Measurements from ENCODE around the gene ANKRD40CL. TPM values are rescaled to one million over a fixed set of nuclear protein-coding genes. Genes with fewer than 3 reads are reported as not detected.

The ANKRD40CL gene
- total RNA-seq, 1 experiment from 2014 or later: not detected

- H3K4me3 ChIP-seq (ENCODE audit: low read depth in 2 of 2, low read length in 2 of 2): peak overlapping the region; percentile 19 to 90
- TF ChIP-seq SIN3A (IDR thresholded peaks at IDR 0.05; ENCODE audit: borderline replicate concordance, insufficient read depth, low read depth, low read length): no peak
- no peak for TF ChIP-seq CTCF (IDR thresholded peaks at IDR 0.05)
- TF ChIP-seq REST (IDR thresholded peaks at IDR 0.05; ENCODE audit: insufficient read depth in 1 of 2, low read depth in 2 of 2, low read length in 1 of 2): no peak
- TF ChIP-seq POLR2AphosphoS5 (IDR thresholded peaks at IDR 0.05; ENCODE audit: low read depth, low read length): no peak
- no peak for TF ChIP-seq TCF7L2 (IDR thresholded peaks at IDR 0.05; ENCODE audit: low read depth, low read length)
- ATAC-seq: no peak
- peaks cover 50% of the 10 kb centered on the region for H3K4me1 ChIP-seq (ENCODE audit: control insufficient read depth, insufficient read depth, low read length)
- POLR2A ChIA-PET: interaction anchor here (0.6 kb wide), 1 partner anchor 73 kb away, joined by 6 read pairs; no protein-coding TSS in a partner anchor
- CTCF ChIA-PET: no interaction called here
- H3K27me3 ChIP-seq (ENCODE audit: control insufficient read depth, insufficient read depth, low read length): no peaks in the 10 kb centered on the region
- peaks cover 15% of the 10 kb centered on the region; the same call in 1 of the 2 replicates for H3K36me3 ChIP-seq (ENCODE audit: control insufficient read depth, insufficient read depth, low read length)
- H3K27ac ChIP-seq (ENCODE audit: low read length): peak overlapping the region; percentile 55
- in situ Hi-C loops (cut with HindIII; ENCODE audit: low pct_unique_long_range_greater_than_20kb, low sequenced_read_pairs) (no loop called here), intact Hi-C loops (cut with micrococcal nuclease; ENCODE audit: unreplicated experiment) (no loop called here)
- no TSS peak for BruUV-seq (replicated peaks)
- no peaks in the 10 kb centered on the region for H3K9me3 ChIP-seq (ENCODE audit: control insufficient read depth, insufficient read depth, low read depth, low read length)
- no peak for DNase-seq (ENCODE audit: low read depth, low spot score)
Measured at GRCh38 chr17:50722746-50723145, 44.6 kb downstream of the ANKRD40CL start.

GRCh38 chr17:50721194-50722010 is 45.9 kb downstream of the ANKRD40CL start:
- intact Hi-C loops (cut with micrococcal nuclease; ENCODE audit: unreplicated experiment) (no loop called here), in situ Hi-C loops (cut with HindIII; ENCODE audit: low pct_unique_long_range_greater_than_20kb, low sequenced_read_pairs) (no loop called here)
- no peak for DNase-seq (ENCODE audit: low read depth, low spot score)
- BruUV-seq (replicated peaks): no TSS peak
- H3K27me3 ChIP-seq (ENCODE audit: control insufficient read depth, insufficient read depth, low read length): no peaks in the 10 kb centered on the region
- peaks cover 15% of the 10 kb centered on the region; the same call in 1 of the 2 replicates for H3K36me3 ChIP-seq (ENCODE audit: control insufficient read depth, insufficient read depth, low read length)
- peak overlapping the region; percentile 90 to 98 for H3K4me3 ChIP-seq (ENCODE audit: low read depth in 2 of 2, low read length in 2 of 2)
- ChIA-PET CTCF (interaction anchor here (0.6 kb wide), 1 partner anchor 16 kb away, joined by 4 read pairs; no protein-coding TSS in a partner anchor), POLR2A (interaction anchor here (0.7 to 0.8 kb wide), 2 partner anchors 24 to 250 kb away, joined by 3 to 4 read pairs; no protein-coding TSS in a partner anchor)
- peaks cover 37% of the 10 kb centered on the region for H3K4me1 ChIP-seq (ENCODE audit: control insufficient read depth, insufficient read depth, low read length)
- H3K9me3 ChIP-seq (ENCODE audit: control insufficient read depth, insufficient read depth, low read depth, low read length): no peaks in the 10 kb centered on the region
- ATAC-seq: no peak
- peak overlapping the region; percentile 85 for H3K27ac ChIP-seq (ENCODE audit: low read length)
- no peak for TF ChIP-seq SIN3A (IDR thresholded peaks at IDR 0.05; ENCODE audit: borderline replicate concordance, insufficient read depth, low read depth, low read length)
- TF ChIP-seq POLR2AphosphoS5 (IDR thresholded peaks at IDR 0.05; ENCODE audit: low read depth, low read length): no peak
- TF ChIP-seq CTCF (IDR thresholded peaks at IDR 0.05): no peak
- TF ChIP-seq REST (IDR thresholded peaks at IDR 0.05; ENCODE audit: insufficient read depth in 1 of 2, low read depth in 2 of 2, low read length in 1 of 2): no peak
- TF ChIP-seq TCF7L2 (IDR thresholded peaks at IDR 0.05; ENCODE audit: low read depth, low read length): no peak

Measured in Panc1 (cell line).